ENCODE results near the gene TOM1L2. TPM values are rescaled to one million over a fixed set of nuclear protein-coding genes. Genes with fewer than 3 reads are reported as not detected.
"Not testable (repeated sequence)": the region's sequence is repeated elsewhere in the genome, so short reads cannot be mapped to it uniquely, and the experiment has no call there.

TOM1L2 gene
- total RNA-seq, 1 experiment from 2014 or later: 32.0 TPM

- peaks cover 76% of the 10 kb centered on the region for H3K4me1 ChIP-seq (replicated peaks)
- peak; percentile 55 to 82 for DNase-seq (ENCODE audit: low read depth in 1 of 2, low spot score in 2 of 2)
Observed at GRCh38 chr17:17928398-17929287, 43.6 kb downstream of the TOM1L2 start.

GRCh38 chr17:17926840-17927449, 45.3 kb downstream of the TOM1L2 start:
- no peak overlapping the region for H3K4me3 ChIP-seq
- peak overlapping the region; percentile 87 for H3K27ac ChIP-seq
- no peaks in the 10 kb centered on the region for H3K27me3 ChIP-seq (replicated peaks)
- no peaks in the 10 kb centered on the region for H3K9me3 ChIP-seq (replicated peaks)
- H3K36me3 ChIP-seq: no peaks in the 10 kb centered on the region
- peaks cover 88% of the 10 kb centered on the region for H3K4me1 ChIP-seq (replicated peaks)
- peak in 1 of 2 experiments; percentile 51 for DNase-seq (ENCODE audit: low read depth in 1 of 2, low spot score in 2 of 2)

More at GRCh38 chr17:17928398-17929287, 43.6 kb downstream of the TOM1L2 start:
- H3K36me3 ChIP-seq: no peaks in the 10 kb centered on the region
- peak overlapping the region; percentile 87 for H3K27ac ChIP-seq
- no peak overlapping the region for H3K4me3 ChIP-seq
- H3K27me3 ChIP-seq (replicated peaks): no peaks in the 10 kb centered on the region
- no peaks in the 10 kb centered on the region for H3K9me3 ChIP-seq (replicated peaks)

- Histone ChIP-seq H3K9me3 (replicated peaks) (no peaks in the 10 kb centered on the region), H3K4me1 (replicated peaks) (peaks cover 90% of the 10 kb centered on the region), H3K27ac (no peak overlapping the region), H3K27me3 (replicated peaks) (no peaks in the 10 kb centered on the region), H3K36me3 (no peaks in the 10 kb centered on the region), H3K4me3 (no peak overlapping the region)
- no peak for DNase-seq (ENCODE audit: low read depth in 1 of 2, low spot score in 2 of 2)
Observed at GRCh38 chr17:17926036-17926435, 46.2 kb downstream of the TOM1L2 start.

- peaks cover 90% of the 10 kb centered on the region for H3K4me1 ChIP-seq (replicated peaks)
- no peak overlapping the region for H3K27ac ChIP-seq
- H3K27me3 ChIP-seq (replicated peaks): no peaks in the 10 kb centered on the region
- H3K4me3 ChIP-seq: no peak overlapping the region
- H3K36me3 ChIP-seq: no peaks in the 10 kb centered on the region
- DNase-seq (ENCODE audit: low read depth in 1 of 2, low spot score in 2 of 2): no peak
- H3K9me3 ChIP-seq (replicated peaks): no peaks in the 10 kb centered on the region
Observed at GRCh38 chr17:17924857-17925250, 47.3 kb downstream of the TOM1L2 start.

GRCh38 chr17:17924131-17924856, 47.9 kb downstream of the TOM1L2 start:
- Histone ChIP-seq H3K36me3 (no peaks in the 10 kb centered on the region), H3K9me3 (replicated peaks) (no peaks in the 10 kb centered on the region), H3K27ac (no peak overlapping the region), H3K4me1 (replicated peaks) (peaks cover 90% of the 10 kb centered on the region), H3K27me3 (replicated peaks) (no peaks in the 10 kb centered on the region), H3K4me3 (no peak overlapping the region)
- DNase-seq (ENCODE audit: low read depth in 1 of 2, low spot score in 2 of 2): no peak

GRCh38 chr17:17922070-17922614, 50.1 kb downstream of the TOM1L2 start:
- H3K27ac ChIP-seq: peak overlapping the region; percentile 93
- no peaks in the 10 kb centered on the region for H3K9me3 ChIP-seq (replicated peaks)
- no peak overlapping the region for H3K4me3 ChIP-seq
- H3K4me1 ChIP-seq (replicated peaks): peaks cover 76% of the 10 kb centered on the region
- DNase-seq (ENCODE audit: low read depth in 1 of 2, low spot score in 2 of 2): no peak
- no peaks in the 10 kb centered on the region for H3K27me3 ChIP-seq (replicated peaks)
- no peaks in the 10 kb centered on the region for H3K36me3 ChIP-seq

- Histone ChIP-seq H3K27me3 (replicated peaks) (no peaks in the 10 kb centered on the region), H3K4me1 (replicated peaks) (peaks cover 69% of the 10 kb centered on the region), H3K9me3 (replicated peaks) (no peaks in the 10 kb centered on the region), H3K4me3 (no peak overlapping the region), H3K36me3 (no peaks in the 10 kb centered on the region), H3K27ac (peak overlapping the region; percentile 93)
- DNase-seq (ENCODE audit: low read depth in 1 of 2, low spot score in 2 of 2): peak; percentile 84 to 93
Observed at GRCh38 chr17:17921192-17922069, 50.8 kb downstream of the TOM1L2 start.

GRCh38 chr17:17919169-17920107, 52.8 kb downstream of the TOM1L2 start:
- H3K9me3 ChIP-seq (replicated peaks): no peaks in the 10 kb centered on the region
- no peaks in the 10 kb centered on the region for H3K27me3 ChIP-seq (replicated peaks)
- H3K4me1 ChIP-seq (replicated peaks): peaks cover 63% of the 10 kb centered on the region
- no peaks in the 10 kb centered on the region for H3K36me3 ChIP-seq
- H3K27ac ChIP-seq: peak overlapping the region; percentile 93
- no peak overlapping the region for H3K4me3 ChIP-seq
- peak; percentile 65 to 81 for DNase-seq (ENCODE audit: low read depth in 1 of 2, low spot score in 2 of 2)

- no peaks in the 10 kb centered on the region for H3K36me3 ChIP-seq
- H3K4me1 ChIP-seq (replicated peaks): peaks cover 55% of the 10 kb centered on the region
- no peak for DNase-seq (ENCODE audit: low read depth in 1 of 2, low spot score in 2 of 2)
- no peaks in the 10 kb centered on the region for H3K27me3 ChIP-seq (replicated peaks)
- H3K9me3 ChIP-seq (replicated peaks): no peaks in the 10 kb centered on the region
- H3K4me3 ChIP-seq: no peak overlapping the region
- H3K27ac ChIP-seq: no peak overlapping the region
Observed at GRCh38 chr17:17917394-17917793, 54.8 kb downstream of the TOM1L2 start.

GRCh38 chr17:17915183-17915582, 57.0 kb downstream of the TOM1L2 start:
- Histone ChIP-seq H3K4me3 (no peak overlapping the region), H3K27me3 (replicated peaks) (no peaks in the 10 kb centered on the region), H3K36me3 (peaks cover 7% of the 10 kb centered on the region; the same call in 1 of the 2 replicates), H3K9me3 (replicated peaks) (no peaks in the 10 kb centered on the region), H3K4me1 (replicated peaks) (peaks cover 33% of the 10 kb centered on the region), H3K27ac (no peak overlapping the region)
- no peak for DNase-seq (ENCODE audit: low read depth in 1 of 2, low spot score in 2 of 2)

GRCh38 chr17:17913695-17914332, 58.4 kb downstream of the TOM1L2 start:
- Histone ChIP-seq H3K36me3 (peaks cover 7% of the 10 kb centered on the region; the same call in 1 of the 2 replicates), H3K4me3 (no peak overlapping the region), H3K4me1 (replicated peaks) (peaks cover 20% of the 10 kb centered on the region), H3K27me3 (replicated peaks) (no peaks in the 10 kb centered on the region), H3K27ac (no peak overlapping the region), H3K9me3 (replicated peaks) (no peaks in the 10 kb centered on the region)
- DNase-seq (ENCODE audit: low read depth in 1 of 2, low spot score in 2 of 2): peak; percentile 75 to 89

- DNase-seq (ENCODE audit: low read depth in 1 of 2, low spot score in 2 of 2); H3K27ac ChIP-seq; H3K4me3 ChIP-seq; H3K9me3 ChIP-seq (replicated peaks); H3K27me3 ChIP-seq (replicated peaks): not testable (repeated sequence)
- H3K36me3 ChIP-seq: peaks cover 14% of the 10 kb centered on the region
- peaks cover 17% of the 10 kb centered on the region for H3K4me1 ChIP-seq (replicated peaks)
Observed at GRCh38 chr17:17912336-17912735, 59.9 kb downstream of the TOM1L2 start.
